Karpas-422 (cell line): ENCODE data around the gene GCFC2. TPM values are rescaled to one million over a fixed set of nuclear protein-coding genes. Genes with fewer than 3 reads are reported as not detected.

Experiments
- DNase-seq: peaks from one replicate; pipeline ENCODE4 v3.0.0-alpha.2; 2015
- H2AFZ ChIP-seq: fragments of 200-600 bp; sonication (generic); 2 replicates; pipeline ENCODE4 v1.6.1; 2014; ENCODE audit warnings: antibody characterized with exemption, low read length, mixed read lengths
- H3K27ac ChIP-seq: fragments of 200-600 bp; sonication (generic); 2 replicates; pipeline ENCODE4 v1.5.1; 2014; ENCODE audit warnings: mild to moderate bottlenecking, low read length, moderate library complexity
- H3K27me3 ChIP-seq: fragments of 200-600 bp; sonication (generic); 2 replicates; pipeline ENCODE4 v1.6.1; 2014; ENCODE audit warnings: low read length, mixed read lengths
- H3K36me3 ChIP-seq: fragments of 200-600 bp; sonication (generic); 2 replicates; pipeline ENCODE4 v1.6.1; 2014; ENCODE audit warnings: low read length, mixed read lengths; ENCODE audit not compliant: insufficient read depth
- H3K4me1 ChIP-seq: fragments of 200-600 bp; sonication (generic); 2 replicates; pipeline ENCODE4 v1.6.1; 2014; ENCODE audit warnings: mild to moderate bottlenecking, low read length, mixed read lengths
- H3K4me2 ChIP-seq: fragments of 200-600 bp; sonication (generic); 2 replicates; pipeline ENCODE4 v1.6.1; 2014; ENCODE audit warnings: low read length, low read depth, mild to moderate bottlenecking; ENCODE audit not compliant: poor library complexity, severe bottlenecking
- H3K4me3 ChIP-seq: fragments of 200-600 bp; sonication (generic); 2 replicates; pipeline ENCODE4 v1.5.1; 2014; ENCODE audit warnings: mild to moderate bottlenecking, antibody characterized with exemption, low read length, mixed read lengths
- H3K79me2 ChIP-seq: fragments of 200-600 bp; sonication (generic); 2 replicates; pipeline ENCODE4 v1.6.1; 2014; ENCODE audit warnings: mild to moderate bottlenecking, low read length, mixed read lengths
- H3K9ac ChIP-seq: fragments of 200-600 bp; sonication (generic); 2 replicates; pipeline ENCODE4 v1.6.0; 2014; ENCODE audit warnings: low read length
- H3K9me2 ChIP-seq: fragments of 200-600 bp; sonication (generic), shearing (Covaris generic); replicated peaks from 2 replicates; pipeline ENCODE4 v1.6.0; 2014; ENCODE audit warnings: mild to moderate bottlenecking, low read length, moderate library complexity; ENCODE audit not compliant: insufficient read depth
- H3K9me3 ChIP-seq: fragments of 300-700, 200-600 bp; sonication (generic); 2 replicates; pipeline ENCODE4 v1.6.1; 2014; ENCODE audit warnings: low read length, mixed read lengths
- H4K20me1 ChIP-seq: fragments of 200-600 bp; sonication (generic); 2 replicates; pipeline ENCODE4 v1.6.1; 2014; ENCODE audit warnings: mild to moderate bottlenecking, antibody characterized with exemption, low read length, low read depth; ENCODE audit not compliant: insufficient read depth
- total RNA-seq: library from RNA; depleted of rRNA; stranded (reverse); fragments of >200 nt; shearing (Covaris generic); gene quantifications from 2 replicates; pipeline ENCODE4 v1.2.3, GENCODE V29; 2014; ENCODE audit warnings: low replicate concordance; rRNA removed

GCFC2 gene
- total RNA-seq, result 67.7 and 108 TPM in 2 replicates

DNA sequence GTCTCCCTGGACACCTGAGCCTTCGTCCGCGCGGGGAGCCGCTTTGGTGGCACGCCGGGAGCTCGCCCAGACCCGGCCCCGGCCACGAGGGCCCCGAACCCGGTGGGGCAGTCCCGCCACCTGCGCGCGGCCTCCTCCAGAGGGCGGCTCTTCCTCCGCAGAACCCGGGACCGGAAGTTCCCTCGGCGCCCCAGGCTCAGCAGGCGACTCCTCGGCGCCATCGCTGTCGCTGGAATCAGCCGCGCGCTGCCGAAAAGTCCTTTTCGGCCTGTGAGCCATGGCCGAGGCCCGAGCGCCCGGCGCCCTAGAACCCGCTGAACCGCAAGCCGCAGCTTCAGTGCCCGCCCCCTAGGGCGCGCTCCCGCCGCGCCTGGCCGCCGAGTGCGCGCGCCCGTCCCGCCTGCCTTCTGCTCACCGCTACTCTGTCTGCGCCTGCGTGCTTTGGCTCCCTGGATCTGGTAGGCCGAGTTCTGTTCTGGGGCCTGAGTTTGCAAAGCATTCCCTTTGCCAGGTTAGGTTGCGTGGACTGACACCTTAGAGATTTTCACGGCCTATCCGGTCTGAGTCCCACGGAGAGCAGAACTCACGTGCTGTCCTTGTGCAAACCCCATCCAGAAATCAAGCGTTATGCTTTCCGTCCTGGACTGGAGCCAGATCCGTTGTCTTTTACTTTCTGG is at the start of gene GCFC2:
Gene GCFC2, minus strand, starts transcription at position 339 of the 677 bp plus-strand sequence. Its CDS starts 60 bp downstream, at position 279.
- H3K27me3 ChIP-seq, result no peaks in the 10 kb centered on the region
- H3K9me3 ChIP-seq, result no peaks in the 10 kb centered on the region
- peak within 1 kb of the TSS; percentile 76 for H3K27ac ChIP-seq
- H2AFZ ChIP-seq, result peak within 1 kb of the TSS; percentile 96
- H4K20me1 ChIP-seq, result no peaks in the 10 kb centered on the region
- H3K79me2 ChIP-seq, result peaks cover 51% of the 10 kb centered on the region
- H3K4me3 ChIP-seq, result peak within 1 kb of the TSS; percentile 76
- H3K4me1 ChIP-seq, result peaks cover 41% of the 10 kb centered on the region
- peaks cover 15% of the 10 kb centered on the region for H3K36me3 ChIP-seq
- H3K9ac ChIP-seq, result peak within 1 kb of the TSS; percentile 87
- peak within 1 kb of the TSS; percentile 99 for H3K4me2 ChIP-seq
- peak; percentile 96 for DNase-seq
- no peaks in the 10 kb centered on the region for H3K9me2 ChIP-seq

DNA sequence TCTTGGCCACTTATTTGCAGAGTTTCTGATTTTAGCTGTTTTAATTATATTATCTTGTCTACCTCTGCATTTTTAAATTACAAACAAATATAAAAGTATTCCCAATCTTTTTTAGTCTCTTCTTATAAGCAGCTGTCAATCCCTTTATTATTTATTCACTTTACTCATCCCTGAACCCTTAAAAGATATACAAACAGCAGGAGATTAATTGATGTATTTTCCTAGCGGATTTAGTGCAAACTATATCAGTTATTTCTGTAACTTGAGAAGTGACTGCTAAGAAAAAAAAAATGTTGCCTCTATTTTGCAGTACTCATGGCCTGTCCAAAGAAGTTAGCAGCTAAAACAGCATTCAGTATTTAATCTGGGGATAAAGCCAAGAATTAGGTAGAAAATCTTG is 42.1 kb upstream of the GCFC2 start:
- no peaks in the 10 kb centered on the region for H4K20me1 ChIP-seq

DNA sequence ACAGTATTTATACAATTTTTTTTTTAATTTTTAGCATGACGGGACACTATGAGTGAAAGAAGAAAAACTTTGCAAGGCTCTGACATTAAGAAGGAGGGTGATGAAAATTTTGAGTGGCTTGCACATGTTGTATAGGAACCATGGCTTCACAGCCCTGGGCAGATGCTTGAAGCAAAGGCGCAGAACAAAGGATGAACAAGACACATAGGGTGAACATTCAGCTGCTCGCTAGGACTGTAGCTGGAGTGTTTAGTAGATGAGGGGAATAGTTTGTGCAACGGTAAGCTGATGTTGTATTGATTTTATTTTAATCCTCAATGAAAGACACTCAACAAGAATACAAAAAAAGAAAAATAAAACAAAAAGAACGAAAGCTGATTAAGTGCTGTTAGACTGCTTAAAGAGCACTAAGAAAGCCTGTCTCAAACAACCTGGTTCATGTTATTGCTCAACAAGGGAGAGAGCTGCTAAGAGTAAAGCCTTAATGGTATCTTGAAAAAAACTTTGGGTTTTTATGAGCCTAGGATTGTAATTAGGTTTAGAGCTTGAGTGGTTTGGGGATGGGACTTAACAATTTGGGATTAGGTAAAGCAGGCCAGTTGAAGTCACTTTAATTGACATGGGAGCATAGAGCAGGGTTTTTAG is 41.2 kb upstream of the GCFC2 start:
- Histone ChIP-seq H3K36me3 (no peaks in the 10 kb centered on the region), H3K27me3 (no peaks in the 10 kb centered on the region), H3K4me3 (no peak overlapping the region), H3K9me2 (no peaks in the 10 kb centered on the region), H3K9ac (no peak overlapping the region), H3K27ac (peak overlapping the region; percentile 35), H3K4me2 (peak overlapping the region; percentile 0), H4K20me1 (no peaks in the 10 kb centered on the region), H2AFZ (no peak overlapping the region), H3K4me1 (peaks cover 29% of the 10 kb centered on the region), H3K9me3 (no peaks in the 10 kb centered on the region), H3K79me2 (no peaks in the 10 kb centered on the region)
- no peak for DNase-seq

More for the DNA sequence above, 42.1 kb upstream of the GCFC2 start:
- no peaks in the 10 kb centered on the region for H3K9me3 ChIP-seq
- no peaks in the 10 kb centered on the region for H3K36me3 ChIP-seq
- no peaks in the 10 kb centered on the region for H3K79me2 ChIP-seq
- H3K4me1 ChIP-seq, result peaks cover 29% of the 10 kb centered on the region
- H3K4me2 ChIP-seq, result peak overlapping the region; percentile 0
- H3K27me3 ChIP-seq, result no peaks in the 10 kb centered on the region
- H3K27ac ChIP-seq, result no peak overlapping the region
- no peak for DNase-seq
- no peaks in the 10 kb centered on the region for H3K9me2 ChIP-seq
- H2AFZ ChIP-seq, result no peak overlapping the region
- no peak overlapping the region for H3K4me3 ChIP-seq
- H3K9ac ChIP-seq, result no peak overlapping the region

DNA sequence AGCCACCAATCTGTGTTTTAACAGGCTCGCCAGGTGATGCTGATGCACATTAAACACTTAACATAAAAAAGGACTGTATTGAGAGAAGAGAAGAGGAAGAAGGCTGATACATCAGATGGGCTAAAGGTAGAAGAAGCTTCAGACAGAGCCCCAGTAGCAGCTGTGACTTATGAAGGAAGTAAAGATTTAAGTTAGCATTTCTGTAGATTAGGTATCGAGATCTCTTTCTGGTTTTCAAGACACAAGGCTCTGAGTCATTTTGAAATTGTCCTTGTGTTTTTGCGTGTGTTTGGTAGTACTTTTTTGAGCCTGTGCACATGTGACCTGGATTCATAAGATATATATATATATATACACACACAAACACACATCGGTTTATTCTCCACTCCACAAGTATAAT is 40.6 kb upstream of the GCFC2 start:
- H3K4me1 ChIP-seq, result peaks cover 29% of the 10 kb centered on the region
- no peak overlapping the region for H3K9ac ChIP-seq
- no peak overlapping the region for H3K4me2 ChIP-seq
- peak overlapping the region; percentile 35 for H3K27ac ChIP-seq
- H3K9me3 ChIP-seq, result no peaks in the 10 kb centered on the region
- no peaks in the 10 kb centered on the region for H3K9me2 ChIP-seq
- no peak for DNase-seq
- no peaks in the 10 kb centered on the region for H4K20me1 ChIP-seq
- H3K4me3 ChIP-seq, result no peak overlapping the region
- H3K36me3 ChIP-seq, result no peaks in the 10 kb centered on the region
- no peaks in the 10 kb centered on the region for H3K27me3 ChIP-seq
- no peak overlapping the region for H2AFZ ChIP-seq
- no peaks in the 10 kb centered on the region for H3K79me2 ChIP-seq

DNA sequence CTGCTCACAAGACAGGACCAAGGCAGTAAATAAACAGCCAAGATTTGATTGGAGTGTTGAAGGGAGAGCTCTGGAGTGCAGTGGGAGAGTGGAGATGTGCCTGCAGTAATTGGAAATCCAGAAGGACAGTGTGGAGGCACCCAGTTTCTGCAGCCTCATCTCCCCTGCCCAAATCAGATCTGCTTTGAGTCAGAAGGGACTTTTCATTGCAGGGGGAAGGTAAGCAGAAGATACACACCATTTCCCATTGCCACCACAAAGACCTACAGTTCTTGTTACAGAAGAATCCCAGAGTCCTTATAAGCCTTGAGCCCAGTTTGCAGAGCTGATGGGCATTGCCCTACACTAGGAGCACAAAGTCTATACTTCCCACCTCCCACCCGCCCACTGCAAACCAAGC is 27.2 kb upstream of the GCFC2 start:
- no peak overlapping the region for H3K9ac ChIP-seq
- no peak overlapping the region for H3K27ac ChIP-seq
- DNase-seq, result no peak
- no peaks in the 10 kb centered on the region for H3K27me3 ChIP-seq
- H3K9me2 ChIP-seq, result no peaks in the 10 kb centered on the region
- no peak overlapping the region for H3K4me2 ChIP-seq
- no peaks in the 10 kb centered on the region for H4K20me1 ChIP-seq
- no peaks in the 10 kb centered on the region for H3K36me3 ChIP-seq
- H3K79me2 ChIP-seq, result no peaks in the 10 kb centered on the region
- H2AFZ ChIP-seq, result no peak overlapping the region
- H3K4me1 ChIP-seq, result no peaks in the 10 kb centered on the region
- H3K4me3 ChIP-seq, result no peak overlapping the region
- H3K9me3 ChIP-seq, result no peaks in the 10 kb centered on the region

DNA sequence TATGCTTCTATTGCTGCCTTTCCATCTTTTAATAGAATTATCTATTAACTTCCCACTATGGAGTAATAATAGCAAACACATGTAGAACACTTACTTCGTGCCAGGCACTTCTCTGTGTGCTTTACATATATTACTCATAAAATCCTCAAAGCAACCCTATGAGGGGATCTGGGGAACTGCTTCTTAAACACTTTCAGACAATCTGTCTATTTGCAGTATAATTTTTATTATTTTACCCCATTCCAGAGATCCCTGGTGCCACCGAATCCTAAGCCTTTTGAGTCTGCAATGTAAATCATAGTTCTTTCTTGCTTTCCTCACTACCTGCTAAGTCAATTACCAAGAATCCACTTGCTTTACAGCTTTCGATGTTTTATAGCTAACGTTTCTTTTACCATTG is 25.6 kb upstream of the GCFC2 start:
- Histone ChIP-seq H3K4me3 (no peak overlapping the region), H3K4me2 (no peak overlapping the region), H3K9ac (no peak overlapping the region), H2AFZ (no peak overlapping the region), H3K27ac (no peak overlapping the region), H3K27me3 (no peaks in the 10 kb centered on the region), H3K9me2 (no peaks in the 10 kb centered on the region), H3K9me3 (no peaks in the 10 kb centered on the region), H4K20me1 (no peaks in the 10 kb centered on the region), H3K79me2 (no peaks in the 10 kb centered on the region), H3K36me3 (no peaks in the 10 kb centered on the region), H3K4me1 (no peaks in the 10 kb centered on the region)
- DNase-seq, result no peak

DNA sequence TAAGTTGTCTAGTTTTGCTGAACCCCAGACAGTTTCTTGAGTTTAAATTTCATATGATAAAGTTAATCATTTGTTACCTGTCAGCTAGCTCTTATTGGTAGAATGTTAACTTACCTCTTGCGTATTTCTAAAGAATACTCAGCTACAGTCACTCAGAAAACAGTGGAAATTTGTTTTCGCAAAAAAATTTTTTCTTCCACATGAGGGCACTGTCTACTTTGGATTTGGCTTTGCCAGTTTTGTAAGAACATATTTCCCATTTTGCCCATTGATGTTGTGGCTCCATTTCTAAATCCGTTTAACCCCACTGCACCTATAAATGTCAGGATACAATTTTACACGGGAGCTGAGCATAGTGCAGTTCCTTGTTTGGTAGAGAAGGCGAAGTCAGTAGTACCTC is 19.1 kb upstream of the GCFC2 start:
- Histone ChIP-seq H4K20me1 (no peaks in the 10 kb centered on the region), H3K9ac (no peak overlapping the region), H3K79me2 (no peaks in the 10 kb centered on the region), H3K4me3 (no peak overlapping the region), H3K36me3 (no peaks in the 10 kb centered on the region), H3K4me1 (no peaks in the 10 kb centered on the region), H2AFZ (no peak overlapping the region), H3K9me3 (no peaks in the 10 kb centered on the region), H3K27me3 (no peaks in the 10 kb centered on the region), H3K4me2 (no peak overlapping the region), H3K27ac (no peak overlapping the region), H3K9me2 (no peaks in the 10 kb centered on the region)
- DNase-seq, result peak; percentile 65

DNA sequence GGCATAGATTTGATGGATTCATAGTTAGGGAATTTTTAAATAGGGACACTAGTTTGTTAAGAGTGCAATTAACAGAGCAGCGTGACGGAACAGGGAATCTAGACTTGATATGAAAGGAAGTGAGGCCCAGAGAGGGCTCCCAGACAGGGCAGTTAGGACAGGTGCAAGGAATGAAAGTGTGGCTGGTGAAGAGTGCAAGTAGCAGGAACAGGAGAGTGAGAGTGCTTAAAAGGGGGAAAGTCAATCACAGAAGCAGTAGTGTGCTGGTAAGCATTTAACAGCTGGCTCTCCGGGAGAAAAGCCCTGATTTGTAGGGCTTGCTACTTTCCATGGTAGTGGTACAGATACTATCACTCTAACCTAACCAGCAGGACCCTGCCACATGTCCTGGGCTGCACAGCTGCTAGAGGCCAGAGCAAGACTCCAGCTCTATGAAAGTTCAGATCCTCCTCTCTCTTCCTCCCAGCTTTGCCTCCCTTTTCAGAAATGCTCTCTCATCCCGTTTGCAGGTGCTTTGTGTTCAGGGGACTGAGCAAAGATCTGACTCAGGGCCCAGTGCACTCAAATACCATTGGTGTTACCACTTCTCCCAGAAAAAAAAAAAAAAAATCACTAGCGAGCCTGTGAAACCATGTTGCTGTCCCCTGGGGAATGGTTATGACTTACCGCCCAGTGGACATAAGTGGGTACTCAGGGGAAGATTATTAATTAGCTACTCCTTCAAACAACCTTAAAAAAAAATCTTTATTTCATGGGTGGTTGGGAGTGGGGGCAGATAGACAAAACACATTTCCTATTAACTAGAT is 18.1 kb upstream of the GCFC2 start:
- no peak overlapping the region for H2AFZ ChIP-seq
- no peak overlapping the region for H3K4me2 ChIP-seq
- no peaks in the 10 kb centered on the region for H3K27me3 ChIP-seq
- no peak for DNase-seq
- no peaks in the 10 kb centered on the region for H3K9me2 ChIP-seq
- no peaks in the 10 kb centered on the region for H3K36me3 ChIP-seq
- H3K79me2 ChIP-seq, result no peaks in the 10 kb centered on the region
- H4K20me1 ChIP-seq, result no peaks in the 10 kb centered on the region
- no peak overlapping the region for H3K4me3 ChIP-seq
- H3K9me3 ChIP-seq, result no peaks in the 10 kb centered on the region
- H3K4me1 ChIP-seq, result no peaks in the 10 kb centered on the region
- H3K9ac ChIP-seq, result no peak overlapping the region
- H3K27ac ChIP-seq, result no peak overlapping the region
